ENCODE results near the gene CFDP1. TPM values are rescaled to one million over a fixed set of nuclear protein-coding genes. Genes with fewer than 3 reads are reported as not detected.

Gene CFDP1
- total and polyA plus RNA-seq, 2 experiments from 2014 or later = 97.1 to 116 TPM

- no peaks in the 10 kb centered on the region for H3K27me3 ChIP-seq
- no peak overlapping the region for H2AFZ ChIP-seq
- no peak for DNase-seq (ENCODE audit: low spot score)
- no peak overlapping the region for H3K4me3 ChIP-seq
- H3K9me3 ChIP-seq (ENCODE audit: low read depth) = no peaks in the 10 kb centered on the region
- no peaks in the 10 kb centered on the region for H3K36me3 ChIP-seq (replicated peaks; ENCODE audit: insufficient read depth, low read depth)
- peaks cover 60% of the 10 kb centered on the region for H3K79me2 ChIP-seq
- 51% methylated on average over 2 of the region's 2 CpGs for WGBS (ENCODE audit: low lambda C conversion rate, missing lambda C conversion rate)
- no peak overlapping the region for H3K27ac ChIP-seq
- H4K20me1 ChIP-seq (ENCODE audit: insufficient read depth, poor library complexity, severe bottlenecking) = peaks cover 39% of the 10 kb centered on the region
- no peaks in the 10 kb centered on the region for H3K9me2 ChIP-seq (replicated peaks; ENCODE audit: insufficient read depth)
- H3K4me2 ChIP-seq = peak overlapping the region; percentile 80
- TF ChIP-seq CTCF (IDR thresholded peaks at IDR 0.05; ENCODE audit: poor library complexity) = no peak
- no peak for TF ChIP-seq EZH2 (IDR thresholded peaks at IDR 0.05; ENCODE audit: borderline replicate concordance)
- TF ChIP-seq EZH2phosphoT487 (IDR thresholded peaks at IDR 0.05; ENCODE audit: low read depth, severe bottlenecking, unreplicated experiment) = no peak
- peaks cover 10% of the 10 kb centered on the region for H3K4me1 ChIP-seq (ENCODE audit: insufficient read depth)
Observed at GRCh38 chr16:75462806-75463205, 29.5 kb upstream of the CFDP1 start.

GRCh38 chr16:75461575-75461974, 28.3 kb upstream of the CFDP1 start:
- H3K4me1 ChIP-seq (ENCODE audit: insufficient read depth) = peaks cover 10% of the 10 kb centered on the region
- TF ChIP-seq EZH2phosphoT487 (IDR thresholded peaks at IDR 0.05; ENCODE audit: low read depth, severe bottlenecking, unreplicated experiment) (no peak), EZH2 (IDR thresholded peaks at IDR 0.05; ENCODE audit: borderline replicate concordance) (no peak), CTCF (IDR thresholded peaks at IDR 0.05; ENCODE audit: poor library complexity) (no peak)
- DNase-seq (ENCODE audit: low spot score) = no peak
- no peaks in the 10 kb centered on the region for H3K36me3 ChIP-seq (replicated peaks; ENCODE audit: insufficient read depth, low read depth)
- H3K9me2 ChIP-seq (replicated peaks; ENCODE audit: insufficient read depth) = no peaks in the 10 kb centered on the region
- peak overlapping the region; percentile 80 for H3K4me2 ChIP-seq
- peaks cover 48% of the 10 kb centered on the region for H4K20me1 ChIP-seq (ENCODE audit: insufficient read depth, poor library complexity, severe bottlenecking)
- H3K27ac ChIP-seq = no peak overlapping the region
- no peak overlapping the region for H2AFZ ChIP-seq
- H3K79me2 ChIP-seq = peaks cover 72% of the 10 kb centered on the region
- H3K27me3 ChIP-seq = no peaks in the 10 kb centered on the region
- H3K4me3 ChIP-seq = no peak overlapping the region
- WGBS (ENCODE audit: low lambda C conversion rate, missing lambda C conversion rate) = 98% methylated on average over 2 of the region's 2 CpGs
- no peaks in the 10 kb centered on the region for H3K9me3 ChIP-seq (ENCODE audit: low read depth)

GRCh38 chr16:75460446-75460845, 27.1 kb upstream of the CFDP1 start:
- Histone ChIP-seq H3K9me3 (ENCODE audit: low read depth) (no peaks in the 10 kb centered on the region), H2AFZ (no peak overlapping the region), H3K4me3 (no peak overlapping the region), H4K20me1 (ENCODE audit: insufficient read depth, poor library complexity, severe bottlenecking) (peaks cover 58% of the 10 kb centered on the region), H3K27me3 (no peaks in the 10 kb centered on the region), H3K4me2 (no peak overlapping the region), H3K79me2 (peaks cover 83% of the 10 kb centered on the region), H3K36me3 (replicated peaks; ENCODE audit: insufficient read depth, low read depth) (no peaks in the 10 kb centered on the region), H3K9me2 (replicated peaks; ENCODE audit: insufficient read depth) (no peaks in the 10 kb centered on the region), H3K27ac (no peak overlapping the region), H3K4me1 (ENCODE audit: insufficient read depth) (peaks cover 10% of the 10 kb centered on the region)
- 18% methylated on average over 1 of the region's 1 CpG for WGBS (ENCODE audit: low lambda C conversion rate, missing lambda C conversion rate)
- no peak for DNase-seq (ENCODE audit: low spot score)
- TF ChIP-seq CTCF (IDR thresholded peaks at IDR 0.05; ENCODE audit: poor library complexity) (no peak), EZH2phosphoT487 (IDR thresholded peaks at IDR 0.05; ENCODE audit: low read depth, severe bottlenecking, unreplicated experiment) (no peak)

GRCh38 chr16:75459691-75460090, 26.4 kb upstream of the CFDP1 start:
- H3K9me3 ChIP-seq (ENCODE audit: low read depth) = no peaks in the 10 kb centered on the region
- H3K79me2 ChIP-seq = peaks cover 91% of the 10 kb centered on the region
- 100% methylated on average over 4 of the region's 4 CpGs for WGBS (ENCODE audit: low lambda C conversion rate, missing lambda C conversion rate)
- no peak overlapping the region for H2AFZ ChIP-seq
- no peak overlapping the region for H3K27ac ChIP-seq
- no peak for DNase-seq (ENCODE audit: low spot score)
- H3K4me1 ChIP-seq (ENCODE audit: insufficient read depth) = peaks cover 10% of the 10 kb centered on the region
- no peak overlapping the region for H3K4me2 ChIP-seq
- H3K9me2 ChIP-seq (replicated peaks; ENCODE audit: insufficient read depth) = no peaks in the 10 kb centered on the region
- TF ChIP-seq CTCF (IDR thresholded peaks at IDR 0.05; ENCODE audit: poor library complexity) = no peak
- no peak for TF ChIP-seq EZH2phosphoT487 (IDR thresholded peaks at IDR 0.05; ENCODE audit: low read depth, severe bottlenecking, unreplicated experiment)
- no peak for TF ChIP-seq EZH2 (IDR thresholded peaks at IDR 0.05; ENCODE audit: borderline replicate concordance)
- peaks cover 58% of the 10 kb centered on the region for H4K20me1 ChIP-seq (ENCODE audit: insufficient read depth, poor library complexity, severe bottlenecking)
- no peak overlapping the region for H3K4me3 ChIP-seq
- no peaks in the 10 kb centered on the region for H3K27me3 ChIP-seq
- H3K36me3 ChIP-seq (replicated peaks; ENCODE audit: insufficient read depth, low read depth) = no peaks in the 10 kb centered on the region

All from hepatocyte (in vitro differentiated cells).